IPS-20b (cell line): ENCODE measurements around the gene MLANA.

ENCODE experiments used
- H3K27ac ChIP-seq: one replicate; pipeline ENCODE4 v1.5.1; 2013; ENCODE audit warnings: low read length
- H3K27me3 ChIP-seq: 2 replicates; pipeline ENCODE4 v1.6.1; 2013; ENCODE audit warnings: mild to moderate bottlenecking, low read length, inconsistent platforms; ENCODE audit not compliant: insufficient read depth
- H3K36me3 ChIP-seq: 2 replicates; pipeline ENCODE4 v1.6.1; 2013; ENCODE audit warnings: low read depth, mild to moderate bottlenecking, inconsistent platforms, low read length, moderate library complexity; ENCODE audit not compliant: insufficient read depth
- H3K4me1 ChIP-seq: 2 replicates; pipeline ENCODE4 v1.6.1; 2013; ENCODE audit warnings: mild to moderate bottlenecking, control low read depth, inconsistent platforms, low read length, moderate library complexity; ENCODE audit not compliant: insufficient read depth
- H3K4me3 ChIP-seq: 2 replicates; pipeline ENCODE4 v1.5.1; 2013; ENCODE audit warnings: mild to moderate bottlenecking, low read length, inconsistent platforms
- H3K9ac ChIP-seq: 2 replicates; pipeline ENCODE4 v1.6.1; 2013; ENCODE audit warnings: low read depth, mild to moderate bottlenecking, inconsistent platforms, low read length, moderate library complexity
- H3K9me3 ChIP-seq: 2 replicates; pipeline ENCODE4 v1.6.1; 2013; ENCODE audit warnings: mild to moderate bottlenecking, low read depth, low read length, inconsistent platforms; ENCODE audit not compliant: insufficient read depth

The MLANA gene

DNA sequence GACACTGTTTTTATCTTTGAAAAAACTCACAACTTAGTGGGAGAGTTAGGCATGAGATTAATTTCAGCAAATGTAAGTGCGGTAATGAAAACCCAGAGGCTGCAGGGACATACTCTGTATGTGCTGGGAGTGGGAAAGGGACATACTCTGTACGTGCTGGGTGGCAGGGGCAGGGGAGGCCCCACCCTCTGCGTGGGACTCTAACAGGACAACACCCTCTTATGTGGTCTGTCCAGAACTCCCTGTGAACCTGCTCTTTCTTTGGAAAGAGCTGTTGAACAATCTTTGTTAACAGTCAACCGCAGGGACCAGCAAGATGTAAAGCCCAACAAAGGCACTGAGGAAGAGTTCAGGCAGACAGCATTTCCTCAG lies 2.4 kb downstream of the MLANA start:
- Histone ChIP-seq H3K4me3 (no peak overlapping the region), H3K9me3 (no peaks in the 10 kb centered on the region), H3K27me3 (no peaks in the 10 kb centered on the region), H3K9ac (no peak overlapping the region), H3K4me1 (no peaks in the 10 kb centered on the region), H3K36me3 (no peaks in the 10 kb centered on the region), H3K27ac (no peak overlapping the region)

DNA sequence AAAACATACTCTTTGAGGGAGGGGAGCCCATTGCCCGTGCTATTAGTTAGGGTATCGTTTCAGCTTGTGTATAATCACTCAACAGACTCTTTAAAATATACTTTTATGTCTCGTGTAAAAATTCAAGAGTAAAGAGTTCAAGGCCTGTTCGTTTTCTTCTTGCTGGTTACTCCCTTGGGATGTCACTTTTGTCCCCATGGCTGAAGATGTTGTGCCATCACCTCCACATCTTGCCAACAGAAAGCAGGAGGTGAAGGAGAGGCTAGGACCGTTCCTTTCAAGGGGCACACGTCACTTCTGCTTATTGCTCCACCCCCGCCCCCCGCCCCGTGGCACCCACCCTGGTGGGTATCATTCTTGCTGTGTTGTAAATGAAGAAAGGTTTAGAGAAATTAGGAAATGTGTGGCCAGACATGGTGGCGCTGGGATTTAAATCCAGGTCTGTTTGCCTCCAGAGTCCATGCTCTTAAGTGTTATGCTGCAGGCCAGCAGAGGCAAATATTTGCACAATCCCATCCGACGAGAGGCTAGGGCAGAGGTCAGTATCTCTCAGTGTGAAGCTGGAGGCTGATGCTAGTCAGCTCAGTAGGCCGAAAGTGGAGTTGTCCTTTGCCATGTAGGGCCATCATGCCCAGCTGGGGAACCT lies 3.0 kb downstream of the MLANA start:
- no peaks in the 10 kb centered on the region for H3K4me1 ChIP-seq
- no peaks in the 10 kb centered on the region for H3K36me3 ChIP-seq
- H3K9me3 ChIP-seq: no peaks in the 10 kb centered on the region
- no peak overlapping the region for H3K27ac ChIP-seq
- H3K9ac ChIP-seq: no peak overlapping the region
- no peak overlapping the region for H3K4me3 ChIP-seq
- H3K27me3 ChIP-seq: no peaks in the 10 kb centered on the region

GRCh38 chr9:5894237-5894959 lies 3.7 kb downstream of the MLANA start:
- no peaks in the 10 kb centered on the region for H3K27me3 ChIP-seq
- no peak overlapping the region for H3K9ac ChIP-seq
- no peaks in the 10 kb centered on the region for H3K36me3 ChIP-seq
- H3K9me3 ChIP-seq: no peaks in the 10 kb centered on the region
- no peak overlapping the region for H3K4me3 ChIP-seq
- H3K4me1 ChIP-seq: no peaks in the 10 kb centered on the region
- no peak overlapping the region for H3K27ac ChIP-seq

- Histone ChIP-seq H3K9ac (no peak overlapping the region), H3K4me3 (no peak overlapping the region), H3K27me3 (no peaks in the 10 kb centered on the region), H3K9me3 (no peaks in the 10 kb centered on the region), H3K36me3 (no peaks in the 10 kb centered on the region), H3K27ac (no peak overlapping the region), H3K4me1 (no peaks in the 10 kb centered on the region)
Observed at GRCh38 chr9:5895782-5896181, 5.1 kb downstream of the MLANA start.

DNA sequence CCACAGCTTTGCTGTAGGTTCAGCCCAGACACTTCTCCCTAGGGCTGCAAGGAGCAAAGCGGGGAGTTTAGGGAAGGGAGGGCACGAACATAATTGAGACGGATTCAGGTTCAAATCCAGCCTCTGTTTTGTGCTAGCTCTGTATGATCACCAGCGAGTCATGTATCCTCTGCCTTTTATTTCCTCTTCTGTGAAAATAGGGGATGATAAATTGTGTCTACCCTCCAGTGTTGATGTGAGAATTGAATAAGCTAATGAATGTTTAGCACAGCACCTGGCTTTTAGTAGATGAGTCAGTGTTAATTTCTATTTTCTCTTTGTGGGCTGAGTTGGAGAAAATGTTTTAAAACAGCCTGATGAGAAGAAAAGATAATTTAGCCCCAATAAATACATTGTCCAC lies 6.2 kb downstream of the MLANA start:
- H3K27ac ChIP-seq: no peak overlapping the region
- H3K4me3 ChIP-seq: no peak overlapping the region
- no peaks in the 10 kb centered on the region for H3K9me3 ChIP-seq
- no peaks in the 10 kb centered on the region for H3K36me3 ChIP-seq
- H3K27me3 ChIP-seq: no peaks in the 10 kb centered on the region
- H3K4me1 ChIP-seq: no peaks in the 10 kb centered on the region
- no peak overlapping the region for H3K9ac ChIP-seq

DNA sequence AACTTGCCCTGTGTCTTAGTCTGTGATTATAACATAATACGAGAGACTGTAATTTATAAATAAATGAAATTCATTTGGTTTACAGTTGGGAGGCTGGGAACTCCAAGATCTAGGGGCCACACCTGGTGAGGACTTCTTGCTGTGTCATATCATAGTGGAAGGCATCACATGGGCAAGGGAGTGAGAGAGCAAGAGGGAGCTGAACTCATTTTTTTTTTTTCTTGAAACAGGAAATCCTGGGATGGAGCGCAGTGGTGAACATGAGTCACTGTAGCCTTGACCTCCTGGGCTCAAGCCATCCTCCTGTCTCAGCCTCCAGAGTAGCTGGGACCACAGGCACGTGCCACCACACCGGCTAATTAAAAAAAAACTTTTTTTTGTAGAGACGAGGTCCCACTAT lies 7.2 kb downstream of the MLANA start:
- Histone ChIP-seq H3K27me3 (no peaks in the 10 kb centered on the region), H3K36me3 (no peaks in the 10 kb centered on the region), H3K4me1 (no peaks in the 10 kb centered on the region), H3K4me3 (no peak overlapping the region), H3K27ac (no peak overlapping the region), H3K9me3 (no peaks in the 10 kb centered on the region), H3K9ac (no peak overlapping the region)

GRCh38 chr9:5899292-5899691 lies 8.6 kb downstream of the MLANA start:
- no peaks in the 10 kb centered on the region for H3K36me3 ChIP-seq
- no peak overlapping the region for H3K4me3 ChIP-seq
- no peak overlapping the region for H3K27ac ChIP-seq
- H3K9ac ChIP-seq: no peak overlapping the region
- no peaks in the 10 kb centered on the region for H3K9me3 ChIP-seq
- H3K27me3 ChIP-seq: no peaks in the 10 kb centered on the region
- no peaks in the 10 kb centered on the region for H3K4me1 ChIP-seq

DNA sequence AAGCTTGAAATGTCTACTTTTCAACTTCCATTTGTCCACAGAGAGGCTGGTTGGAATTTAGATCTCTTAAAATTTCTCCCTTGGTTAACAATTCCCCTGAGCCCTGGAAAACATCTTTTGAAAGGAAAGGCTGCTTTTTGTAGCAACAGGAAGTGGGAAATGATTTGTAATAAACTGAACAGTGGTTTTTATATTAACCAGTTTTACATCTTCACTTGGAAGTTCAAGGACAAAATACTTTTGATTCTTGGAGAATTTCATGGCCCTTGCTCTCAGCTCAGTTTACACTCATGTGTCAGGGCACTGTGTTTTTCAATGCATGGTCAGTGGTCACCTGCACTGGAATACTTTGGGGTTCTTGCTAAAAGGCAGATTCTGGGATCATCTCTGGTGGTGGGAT lies 9.9 kb downstream of the MLANA start:
- Histone ChIP-seq H3K4me3 (no peak overlapping the region), H3K36me3 (no peaks in the 10 kb centered on the region), H3K4me1 (no peaks in the 10 kb centered on the region), H3K9ac (no peak overlapping the region), H3K27ac (no peak overlapping the region), H3K27me3 (no peaks in the 10 kb centered on the region), H3K9me3 (no peaks in the 10 kb centered on the region)

- H3K4me3 ChIP-seq: no peak overlapping the region
- H3K27ac ChIP-seq: no peak overlapping the region
- no peaks in the 10 kb centered on the region for H3K4me1 ChIP-seq
- H3K9me3 ChIP-seq: no peaks in the 10 kb centered on the region
- H3K27me3 ChIP-seq: no peaks in the 10 kb centered on the region
- no peak overlapping the region for H3K9ac ChIP-seq
- no peaks in the 10 kb centered on the region for H3K36me3 ChIP-seq
Observed at GRCh38 chr9:5902377-5902776, 11.7 kb downstream of the MLANA start.

DNA sequence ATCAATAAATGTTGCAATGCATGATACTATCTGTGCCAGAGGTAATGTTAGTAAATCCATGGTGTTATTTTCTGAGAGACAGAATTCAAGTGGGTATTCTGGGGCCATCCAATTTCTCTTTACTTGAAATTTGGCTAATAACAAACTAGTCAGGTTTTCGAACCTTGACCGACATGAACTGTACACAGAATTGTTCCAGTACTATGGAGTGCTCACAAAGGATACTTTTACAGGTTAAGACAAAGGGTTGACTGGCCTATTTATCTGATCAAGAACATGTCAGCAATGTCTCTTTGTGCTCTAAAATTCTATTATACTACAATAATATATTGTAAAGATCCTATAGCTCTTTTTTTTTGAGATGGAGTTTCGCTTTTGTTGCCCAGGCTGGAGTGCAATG lies 18.2 kb downstream of the MLANA start:
- H3K36me3 ChIP-seq: no peaks in the 10 kb centered on the region
- no peaks in the 10 kb centered on the region for H3K4me1 ChIP-seq
- H3K9ac ChIP-seq: no peak overlapping the region

GRCh38 chr9:5909976-5910375 lies 19.3 kb downstream of the MLANA start:
- no peak overlapping the region for H3K27ac ChIP-seq
- no peaks in the 10 kb centered on the region for H3K9me3 ChIP-seq
- no peaks in the 10 kb centered on the region for H3K27me3 ChIP-seq
- H3K9ac ChIP-seq: no peak overlapping the region
- H3K4me1 ChIP-seq: no peaks in the 10 kb centered on the region
- H3K36me3 ChIP-seq: no peaks in the 10 kb centered on the region
- no peak overlapping the region for H3K4me3 ChIP-seq

More for the DNA sequence above, 18.2 kb downstream of the MLANA start:
- Histone ChIP-seq H3K27ac (no peak overlapping the region), H3K4me3 (no peak overlapping the region), H3K27me3 (no peaks in the 10 kb centered on the region), H3K9me3 (no peaks in the 10 kb centered on the region)

- H3K36me3 ChIP-seq: no peaks in the 10 kb centered on the region
- no peaks in the 10 kb centered on the region for H3K9me3 ChIP-seq
- no peak overlapping the region for H3K27ac ChIP-seq
- no peak overlapping the region for H3K4me3 ChIP-seq
- no peaks in the 10 kb centered on the region for H3K27me3 ChIP-seq
- no peaks in the 10 kb centered on the region for H3K4me1 ChIP-seq
- no peak overlapping the region for H3K9ac ChIP-seq
Observed at GRCh38 chr9:5910413-5911057, 19.8 kb downstream of the MLANA start.
